ENCODE measurements around the gene SSU72.

SSU72 gene

DNA sequence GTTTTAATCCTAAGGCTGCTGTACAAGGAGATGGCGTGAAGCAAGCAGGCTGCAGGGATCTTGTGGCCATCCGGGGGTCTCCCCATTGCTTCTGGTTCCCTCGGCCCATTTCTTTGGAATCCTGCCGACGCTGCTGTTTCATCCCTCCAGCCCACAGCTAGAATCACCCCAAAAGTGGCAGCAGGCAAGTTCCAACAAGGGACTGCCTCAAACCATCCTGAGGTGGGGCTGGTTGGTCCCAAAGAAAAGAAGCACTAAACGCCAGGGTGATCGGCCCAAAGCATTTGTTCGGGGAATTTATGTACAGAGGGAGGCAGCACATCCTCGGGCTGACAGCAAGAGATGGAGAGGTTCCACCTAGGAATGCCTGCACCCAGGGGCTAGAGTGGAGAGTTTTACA, 36.1 kb upstream of the SSU72 start:
- DNase-seq (ENCODE audit: low spot score): no peak

DNA sequence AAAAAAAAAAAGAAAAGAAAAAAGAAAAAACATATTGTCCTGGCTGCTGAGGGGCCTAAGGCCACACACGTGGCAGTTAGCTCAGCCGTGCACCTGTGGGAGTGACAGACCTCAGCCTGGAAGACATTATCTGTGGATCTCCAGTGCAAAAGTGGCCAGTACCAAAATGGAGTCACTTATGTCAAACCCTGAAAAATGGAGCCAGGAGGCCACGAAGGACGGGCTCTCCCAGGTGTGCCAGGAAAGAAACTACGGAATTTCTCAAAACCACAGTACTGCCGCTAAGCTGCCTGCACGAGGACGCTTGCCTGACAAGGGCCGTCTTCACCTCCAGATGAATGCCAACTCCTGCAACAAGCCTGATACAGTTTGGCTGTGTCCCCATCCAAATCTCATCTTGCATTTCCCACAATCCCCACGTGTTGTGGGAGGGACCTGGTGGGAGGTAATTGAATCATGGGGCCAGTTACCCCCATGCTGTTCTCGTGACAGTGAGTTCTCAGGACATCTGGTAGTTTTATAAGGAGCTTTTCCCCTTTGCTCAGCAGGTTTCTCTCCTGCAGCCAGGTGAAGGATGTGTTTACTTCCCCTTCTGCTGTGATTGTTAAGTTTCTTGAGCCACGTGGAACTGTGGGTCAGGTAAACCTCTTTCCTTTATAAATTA, 35.3 kb upstream of the SSU72 start:
- DNase-seq (ENCODE audit: low spot score): no peak

DNA sequence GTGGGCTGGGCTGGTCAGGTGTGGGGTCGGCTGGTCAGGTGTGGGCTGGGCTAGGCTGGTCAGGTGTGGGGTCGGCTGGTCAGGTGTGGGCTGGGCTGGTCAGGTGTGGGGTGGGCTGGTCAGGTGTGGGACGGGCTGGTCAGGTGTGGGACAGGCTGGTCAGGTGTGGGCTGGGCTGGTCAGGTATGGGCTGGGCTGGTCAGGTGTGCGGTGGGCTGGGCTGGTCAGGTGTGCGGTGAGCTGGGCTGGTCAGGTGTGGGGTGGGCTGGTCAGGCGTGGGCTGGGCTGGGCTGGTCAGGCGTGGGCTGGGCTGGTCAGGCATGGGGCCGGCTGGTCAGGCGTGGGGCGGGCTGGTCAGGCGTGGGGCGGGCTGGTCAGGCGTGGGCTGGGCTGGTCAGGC, 31.6 kb upstream of the SSU72 start:
- DNase-seq (ENCODE audit: low spot score): no peak

DNA sequence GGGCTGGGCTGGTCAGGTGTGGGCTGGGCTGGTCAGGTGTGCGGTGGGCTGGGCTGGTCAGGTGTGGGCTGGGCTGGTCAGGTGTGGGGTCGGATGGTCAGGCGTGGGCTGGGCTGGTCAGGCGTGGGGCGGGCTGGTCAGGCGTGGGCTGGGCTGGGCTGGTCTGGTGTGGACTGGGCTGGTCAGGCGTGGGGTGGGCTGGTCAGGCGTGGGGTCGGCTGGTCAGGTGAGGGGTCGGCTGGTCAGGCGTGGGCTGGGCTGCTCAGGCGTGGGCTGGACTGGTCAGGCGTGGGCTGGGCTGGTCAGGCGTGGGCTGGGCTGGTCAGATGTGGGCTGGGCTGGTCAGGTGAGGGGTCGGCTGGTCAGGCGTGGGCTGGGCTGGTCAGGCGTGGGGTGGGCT, 31.1 kb upstream of the SSU72 start:
- no peak for DNase-seq (ENCODE audit: low spot score)

DNA sequence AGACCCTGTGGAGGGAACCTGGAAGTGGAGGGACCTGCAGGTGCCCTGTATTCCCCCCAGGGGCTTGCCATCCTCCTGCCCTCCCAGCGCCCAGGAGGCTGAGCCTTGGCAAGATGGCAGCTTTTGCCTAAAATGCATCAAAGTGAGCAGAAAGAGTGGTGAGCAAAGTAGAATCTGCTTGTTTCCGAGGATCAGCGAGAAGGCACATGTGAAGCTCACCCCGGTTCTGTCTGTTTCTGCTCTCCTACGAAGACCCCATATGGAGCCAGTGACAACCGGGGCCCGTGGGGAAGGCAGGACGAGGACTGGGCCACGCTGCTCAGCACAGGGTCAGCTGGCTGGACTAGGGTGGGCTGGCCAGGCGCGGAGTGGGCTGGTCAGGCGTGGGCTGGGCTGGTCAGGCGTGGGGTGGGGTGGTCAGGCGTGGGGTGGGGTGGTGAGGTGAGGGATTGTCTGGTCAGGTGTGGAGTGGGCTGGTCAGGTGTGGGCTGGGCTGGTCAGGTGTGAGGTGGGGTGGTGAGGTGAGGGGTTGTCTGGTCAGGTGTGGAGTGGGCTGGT, 30.4 kb upstream of the SSU72 start:
- peak; percentile 55 for DNase-seq (ENCODE audit: low spot score)

DNA sequence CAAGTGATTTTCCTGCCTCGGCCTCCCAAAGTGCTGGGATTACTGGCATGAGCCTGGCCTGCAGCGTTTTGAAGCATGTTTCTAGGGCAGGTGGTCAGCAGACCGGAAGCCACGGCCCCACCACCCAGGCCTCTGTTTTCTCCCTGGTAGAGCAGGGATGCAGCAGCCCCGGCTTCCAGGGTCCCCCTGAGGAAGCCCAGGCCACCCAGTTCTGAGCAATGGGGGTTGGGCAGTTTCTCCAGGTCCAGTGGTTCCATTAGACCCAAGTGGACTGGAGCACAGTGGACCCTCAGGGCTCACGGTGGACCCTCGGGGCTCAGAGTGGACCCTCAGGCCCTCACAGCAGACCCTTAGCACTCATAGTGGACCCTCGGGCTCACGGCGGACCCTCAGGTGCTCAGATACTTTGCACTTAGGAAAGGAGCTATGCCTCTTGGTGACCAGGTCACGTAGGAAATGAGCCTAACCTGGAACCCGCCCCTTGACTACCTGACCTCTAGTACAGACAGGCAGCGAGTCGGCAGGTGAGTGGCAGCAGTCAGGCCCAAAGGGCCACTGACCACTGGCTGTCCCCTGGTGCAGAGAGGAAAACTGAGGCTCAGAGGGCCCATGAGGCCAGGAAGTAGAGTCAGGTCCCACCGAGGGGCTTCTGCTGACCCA, 29.8 kb upstream of the SSU72 start:
- DNase-seq (ENCODE audit: low spot score): no peak

DNA sequence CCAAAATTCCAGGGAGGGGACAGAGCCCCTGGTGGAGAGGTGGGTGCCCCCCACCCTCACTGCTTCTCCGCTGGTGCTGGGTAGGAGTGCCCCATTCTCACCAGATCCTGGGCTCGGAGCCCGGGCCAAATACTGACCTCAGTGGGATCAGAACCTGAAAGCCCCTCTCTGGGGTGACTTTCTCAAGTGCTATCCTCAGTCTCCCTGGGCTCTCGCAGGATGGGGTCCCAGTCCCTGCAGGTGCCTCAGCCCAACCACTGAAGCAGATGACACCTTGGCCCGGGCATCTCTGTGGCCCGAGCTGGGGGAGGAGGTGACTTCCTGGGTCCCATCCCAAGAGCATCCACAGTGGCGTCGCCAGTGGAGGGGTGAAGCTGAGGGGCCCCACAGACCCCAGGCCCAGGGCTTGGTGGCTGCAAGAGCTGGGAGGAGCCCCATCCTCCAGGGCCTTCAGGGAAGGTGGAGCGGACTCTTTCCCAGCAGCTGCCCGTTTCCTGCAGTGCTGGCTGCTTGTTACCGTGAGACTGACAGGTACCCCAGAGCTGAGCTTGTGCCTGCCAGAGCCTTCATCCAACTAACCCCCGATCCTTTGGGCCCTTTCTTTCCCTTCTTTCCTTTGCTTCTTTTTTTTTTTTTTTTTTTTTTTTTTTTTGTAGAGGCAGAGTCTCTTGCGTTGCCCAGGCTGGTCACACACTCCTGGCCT, 29.2 kb upstream of the SSU72 start:
- DNase-seq (ENCODE audit: low spot score): peak; percentile 16

DNA sequence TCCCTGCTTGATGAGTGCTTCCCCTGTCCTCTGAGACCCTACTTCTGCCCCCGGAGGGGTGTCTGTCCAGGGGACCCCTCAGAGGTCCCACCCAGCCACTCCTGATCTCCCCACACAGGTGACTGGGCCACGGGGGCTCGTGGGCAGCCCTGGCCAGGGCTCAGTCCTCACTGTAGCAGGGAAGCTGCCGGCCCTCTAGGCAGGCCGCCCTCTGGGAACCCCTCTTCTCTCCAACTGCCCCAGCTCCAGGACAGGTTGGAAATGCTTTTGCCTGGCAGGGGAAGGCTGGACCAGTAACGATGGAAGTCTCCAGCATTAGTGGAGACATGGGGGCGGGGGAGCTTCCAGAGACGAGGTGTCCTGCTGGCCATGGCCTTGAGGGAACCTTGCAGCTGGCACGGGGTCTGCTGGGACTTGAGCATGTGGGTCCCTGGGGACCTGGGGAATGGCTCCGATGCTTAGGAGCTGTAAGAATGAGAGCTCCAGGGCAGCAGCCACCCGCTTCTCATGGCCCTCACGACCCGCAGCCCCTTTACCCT, 28.4 kb upstream of the SSU72 start:
- peak; percentile 19 for DNase-seq (ENCODE audit: low spot score)

DNA sequence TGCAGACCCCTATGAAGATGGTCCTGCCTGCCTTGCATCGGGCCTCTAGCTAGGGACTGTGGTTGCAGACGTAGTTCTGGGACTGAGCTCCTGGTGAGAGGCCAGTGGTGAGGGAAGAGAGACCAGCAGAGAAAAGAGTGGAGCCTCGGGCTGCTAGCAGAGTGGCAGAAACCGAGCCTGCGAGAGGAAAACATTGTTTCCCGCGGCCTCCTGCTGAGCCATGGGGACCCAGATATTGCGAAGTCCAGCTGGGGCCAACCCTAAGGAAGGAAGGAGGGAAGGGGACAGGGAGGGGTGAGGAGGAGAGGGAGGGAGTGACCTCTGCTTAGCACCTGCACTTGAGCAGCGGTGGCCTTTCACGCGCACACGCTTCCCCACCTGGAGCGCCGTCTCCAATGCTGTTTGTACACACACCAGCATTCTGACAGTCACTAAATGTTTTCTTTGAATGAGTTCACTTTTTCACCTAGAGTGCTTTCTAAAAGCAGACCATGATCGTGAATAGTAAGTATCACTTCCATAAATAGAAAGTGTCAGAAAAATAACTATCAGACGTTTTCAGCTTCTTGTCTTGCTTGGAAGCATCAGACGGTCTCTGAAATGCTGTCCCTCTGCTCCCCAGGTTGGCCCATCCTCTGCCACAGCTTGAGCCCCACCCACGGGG, 27.8 kb upstream of the SSU72 start:
- DNase-seq (ENCODE audit: low spot score): peak; percentile 58

DNA sequence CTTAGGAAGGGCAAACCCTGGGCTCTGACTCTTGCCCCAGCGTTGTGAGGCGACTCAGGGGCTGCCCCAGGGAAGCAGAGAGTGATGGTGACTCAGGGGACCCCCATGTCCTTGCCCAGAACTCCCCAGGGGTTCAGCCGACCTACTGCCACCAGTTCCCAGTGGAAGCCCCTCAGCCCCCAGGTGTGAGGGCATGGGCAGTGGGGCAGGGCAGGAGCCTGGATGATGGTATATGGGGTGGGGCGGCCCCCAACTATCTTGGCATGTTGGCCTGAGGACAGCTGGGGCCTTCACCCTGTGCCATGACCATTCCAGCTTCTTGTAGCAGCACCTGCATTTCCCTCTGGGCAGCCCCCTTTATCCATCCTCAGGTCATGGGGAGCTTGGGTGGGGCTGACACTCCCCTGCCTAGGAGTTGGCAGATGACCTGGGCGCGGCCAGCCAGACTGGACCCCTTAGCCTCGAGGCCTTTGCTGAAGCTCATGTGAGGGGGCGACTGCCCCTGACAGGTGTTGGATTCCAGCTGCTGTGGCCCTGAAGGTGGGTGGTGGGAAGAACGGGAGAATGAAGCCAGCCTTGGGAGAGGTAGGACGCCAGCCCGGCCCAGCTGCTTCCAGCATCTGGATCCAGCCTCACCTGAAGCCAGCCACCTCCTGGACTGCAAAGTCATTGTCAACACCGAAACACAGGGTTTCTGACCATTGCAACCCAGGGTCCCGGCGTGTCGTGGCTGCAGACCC, 27.1 kb upstream of the SSU72 start:
- no peak for DNase-seq (ENCODE audit: low spot score)

DNA sequence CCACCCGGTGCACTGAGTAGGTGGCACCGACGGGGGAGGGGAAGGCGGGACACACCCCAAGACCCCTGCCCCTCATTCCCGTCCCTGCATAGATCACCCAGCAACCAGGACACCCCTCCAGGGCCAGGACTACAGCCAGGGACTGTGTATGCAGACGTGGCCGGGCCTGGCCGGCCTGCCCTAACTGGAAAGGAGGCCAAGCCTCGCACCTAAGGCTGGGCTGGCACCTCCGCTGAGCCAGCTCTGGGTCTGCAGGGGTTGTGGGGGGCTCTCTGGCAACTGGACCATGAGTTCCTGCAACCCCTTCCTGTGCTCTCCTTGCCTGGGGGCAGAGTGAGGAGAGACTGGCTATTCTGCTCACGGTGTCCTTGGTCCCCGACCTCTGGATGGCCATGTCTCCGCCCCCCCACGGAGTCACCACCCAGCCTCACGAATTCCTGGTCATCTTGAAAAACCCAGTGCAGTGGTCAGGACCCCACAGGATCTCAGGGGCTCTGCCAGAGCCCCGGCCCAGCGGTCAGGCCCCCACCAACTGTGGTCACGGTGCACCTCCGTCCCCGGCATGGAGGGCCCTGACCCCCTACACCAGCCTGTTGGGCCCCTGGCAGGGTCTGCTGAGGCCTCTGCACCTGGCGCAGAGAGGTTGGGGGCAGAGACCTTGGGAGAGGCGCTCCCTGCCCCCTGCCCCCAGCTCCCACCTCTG, 26.3 kb upstream of the SSU72 start:
- peak; percentile 7 for DNase-seq (ENCODE audit: low spot score)

DNA sequence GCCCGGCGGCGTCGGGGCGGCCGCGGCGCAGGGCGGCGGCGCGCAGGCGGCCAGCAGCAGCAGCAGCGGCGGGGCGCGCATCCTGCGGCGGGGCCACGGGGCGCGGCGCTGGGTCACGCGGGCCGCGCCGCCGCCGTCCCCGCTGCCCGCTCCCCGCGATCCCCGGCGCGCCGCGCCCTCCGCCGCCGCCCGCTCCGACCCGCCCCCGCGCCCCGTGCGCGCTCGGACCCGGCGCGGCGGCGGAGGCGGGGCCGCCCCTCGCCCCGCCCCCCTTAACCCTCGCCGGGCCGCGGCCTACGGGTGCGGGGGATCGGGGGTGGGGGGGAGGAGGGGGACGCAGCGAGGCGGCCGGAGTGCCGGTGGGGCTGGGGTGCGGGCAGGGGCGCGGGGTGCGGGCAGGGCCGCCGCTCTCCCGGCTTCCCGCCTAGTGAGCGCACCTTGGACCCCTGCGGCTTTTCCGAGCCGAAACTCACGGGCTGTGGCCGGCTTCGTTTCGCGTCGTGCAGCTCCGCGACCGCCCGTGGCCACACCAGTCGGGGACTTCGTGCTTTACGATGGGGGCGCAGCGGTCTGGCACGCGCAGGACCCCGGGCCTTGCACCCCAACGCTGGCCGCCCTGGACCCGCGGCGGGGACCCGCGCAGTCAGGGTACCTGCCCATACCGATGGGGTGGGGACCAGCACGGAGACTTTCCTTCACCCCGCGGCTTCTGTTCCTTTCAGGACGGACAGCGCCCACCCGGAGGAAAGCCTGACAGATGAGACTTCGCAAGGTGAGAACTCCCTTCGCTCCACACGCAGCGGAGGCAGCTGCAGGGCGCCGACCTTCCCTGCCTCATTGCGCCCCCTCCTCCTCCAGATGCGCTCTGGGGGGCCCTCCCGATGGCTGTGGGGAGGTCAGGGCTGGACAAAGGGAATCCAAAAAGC, 25.5 kb upstream of the SSU72 start, which contains the start of gene FNDC10:
TSS of gene FNDC10 (minus strand) at position 201 of the 926 bp plus-strand sequence. CDS start at position 81, 120 bp downstream.
- DNase-seq (ENCODE audit: low spot score): no peak

DNA sequence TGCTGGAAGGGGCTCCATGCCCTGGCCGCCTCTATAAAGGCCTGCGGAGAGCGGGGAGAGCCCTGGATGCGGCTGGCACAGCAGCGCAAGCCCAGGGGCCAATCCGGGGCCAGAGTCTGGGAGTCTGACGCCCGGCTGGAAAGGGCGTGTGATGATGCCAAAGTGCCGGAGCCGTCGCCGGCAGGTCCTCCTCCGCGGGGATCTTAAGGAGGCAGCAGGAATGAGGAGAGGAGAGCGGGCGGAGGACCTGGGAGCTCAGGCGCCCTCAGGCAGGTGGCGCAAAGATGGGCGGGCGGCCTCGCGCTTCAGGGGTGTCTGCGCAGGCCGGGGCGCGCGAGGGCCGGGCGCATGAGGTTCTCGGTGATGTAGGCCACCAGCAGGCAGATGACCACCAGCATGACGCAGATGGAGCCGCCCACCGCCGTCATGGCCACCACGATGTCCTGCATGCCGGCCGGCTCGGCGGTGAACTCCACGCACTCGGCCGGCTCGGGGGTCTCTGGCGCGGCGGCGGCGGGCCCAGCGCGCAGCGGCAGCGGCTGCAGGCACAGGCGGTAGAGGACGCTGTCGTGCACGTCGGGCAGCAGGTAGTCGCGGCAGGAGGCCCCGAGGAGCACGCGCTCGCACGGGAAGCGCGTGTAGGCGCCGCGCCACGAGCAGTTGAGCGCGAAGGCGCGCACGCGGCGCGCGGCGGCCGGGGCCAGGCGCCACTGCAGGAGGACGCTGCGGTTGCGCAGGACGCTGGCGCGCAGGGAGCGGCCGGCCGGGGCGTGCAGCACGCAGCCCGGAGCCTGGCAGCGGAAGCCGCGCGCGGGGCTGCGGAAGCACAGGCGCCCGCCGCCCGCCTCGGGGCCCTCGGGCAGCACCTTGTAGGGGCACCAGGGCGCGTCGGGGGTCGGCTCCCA, 24.6 kb upstream of the SSU72 start:
- no peak for DNase-seq (ENCODE audit: low spot score)

DNA sequence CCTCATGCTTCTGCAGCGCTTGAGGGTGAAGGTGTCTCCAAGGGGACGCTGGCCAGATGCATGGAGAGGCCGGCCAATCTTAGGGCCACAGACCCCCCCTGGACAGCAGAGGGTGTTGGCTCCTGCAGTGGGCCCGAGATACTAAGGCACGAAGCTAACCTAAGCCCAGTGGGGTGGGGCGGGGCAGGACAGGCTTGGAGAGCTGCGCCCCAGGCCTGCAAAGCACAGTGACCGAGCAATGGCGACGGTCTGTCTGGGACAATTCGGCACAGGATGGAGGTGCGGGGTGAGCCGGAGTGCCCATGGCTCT, 24.0 kb upstream of the SSU72 start:
- no peak for DNase-seq (ENCODE audit: low spot score)

DNA sequence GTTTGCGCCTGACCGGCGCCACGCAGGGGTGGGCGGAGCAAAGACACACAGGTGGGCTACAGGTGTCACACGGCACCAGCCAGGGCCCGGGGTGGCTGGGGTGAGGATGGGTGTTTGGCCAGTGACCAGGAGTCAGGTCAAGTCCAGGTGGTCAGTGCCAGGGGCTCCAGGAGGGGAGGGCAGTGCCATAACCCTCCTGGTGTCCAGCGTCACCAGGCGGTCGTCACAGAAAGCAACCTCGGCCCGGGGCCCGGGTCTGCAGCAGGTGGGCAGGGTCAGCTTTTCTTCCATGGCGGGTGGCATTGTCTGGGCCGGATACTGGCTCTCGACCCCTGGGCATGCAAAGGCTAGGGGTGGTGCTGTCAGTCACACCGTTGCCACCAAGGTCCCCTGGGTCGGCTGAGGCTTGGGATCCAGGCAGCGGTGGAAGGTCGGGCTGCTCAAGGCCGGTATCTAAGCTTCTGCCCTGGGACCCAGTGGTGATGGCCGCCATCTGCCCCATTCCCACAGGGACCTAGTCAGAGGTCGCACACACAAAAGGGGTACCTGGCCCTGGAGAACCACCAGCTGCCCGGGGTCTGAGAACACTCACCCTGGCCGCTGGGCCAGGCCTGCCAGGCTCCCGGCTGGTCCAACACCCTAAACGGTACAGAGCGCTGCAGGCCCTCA, 23.5 kb upstream of the SSU72 start:
- DNase-seq (ENCODE audit: low spot score): no peak

DNA sequence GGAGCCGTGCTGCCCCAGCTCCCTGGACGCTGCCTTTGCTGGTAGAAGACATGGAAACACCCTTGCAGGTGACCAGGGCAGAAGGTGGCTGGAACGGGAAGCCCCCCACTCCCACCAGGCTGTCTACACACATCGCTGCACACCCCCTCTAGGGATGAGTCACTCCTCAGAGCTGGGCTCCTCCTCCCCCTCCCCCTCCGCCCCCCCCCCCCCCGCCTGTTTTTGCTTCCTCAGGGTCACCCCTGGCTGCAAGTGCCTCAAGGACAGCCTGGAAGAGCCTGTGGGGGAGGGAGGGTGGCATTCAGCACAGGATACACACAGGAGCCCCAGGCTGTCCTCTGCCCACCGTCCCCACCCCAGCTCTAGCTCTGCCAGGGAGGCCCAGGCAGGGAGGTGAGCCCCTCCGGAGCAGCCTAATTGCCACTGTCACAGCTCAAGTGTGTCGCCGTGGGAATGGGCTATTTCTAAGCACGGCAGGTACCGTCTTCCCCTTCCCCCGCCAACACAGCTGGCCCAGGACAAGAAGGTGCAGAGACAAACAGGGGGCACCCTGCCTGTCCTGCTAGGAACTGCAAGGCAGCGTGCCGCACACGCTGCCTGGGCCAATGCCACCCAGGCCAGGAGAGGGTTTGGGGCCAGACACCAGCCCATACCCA, 22.7 kb upstream of the SSU72 start:
- DNase-seq (ENCODE audit: low spot score): peak; percentile 80

DNA sequence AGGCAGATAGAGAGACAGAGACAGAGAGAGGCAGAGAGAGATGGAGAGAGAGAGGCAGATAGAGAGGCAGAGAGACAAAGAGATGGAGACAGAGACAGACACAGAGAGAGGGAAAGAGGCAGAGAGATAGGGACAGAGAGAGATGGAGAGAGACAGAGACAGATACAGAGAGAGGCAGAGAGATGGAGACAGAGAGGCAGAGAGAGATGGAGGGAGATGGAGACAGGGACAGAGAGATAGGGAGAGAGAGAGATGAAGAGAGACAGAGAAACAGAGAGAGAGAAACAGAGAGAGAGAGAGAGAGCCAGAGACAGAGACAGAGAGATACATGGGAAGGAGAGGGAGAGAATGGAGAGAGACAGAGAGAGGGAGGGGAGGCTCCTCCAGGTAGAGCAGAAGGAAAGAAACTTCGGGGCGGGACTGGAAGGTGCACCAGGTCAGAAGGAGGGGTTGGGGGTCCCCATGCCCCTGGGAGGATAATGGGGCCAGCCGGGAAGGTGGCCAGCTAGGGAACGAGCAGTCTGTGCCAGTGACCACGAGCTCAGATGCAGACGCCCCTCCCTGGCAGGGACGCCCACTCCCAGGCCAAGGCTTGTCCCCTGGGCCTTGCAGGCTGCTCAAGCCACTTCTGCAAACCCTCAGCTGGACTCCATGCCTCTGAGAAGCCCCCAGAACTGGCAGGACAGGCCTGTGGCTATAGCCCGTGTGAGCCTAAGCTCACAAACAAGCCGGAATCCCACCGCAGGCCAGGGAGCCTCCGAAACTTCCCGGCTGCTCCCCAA, 22.0 kb upstream of the SSU72 start:
- peak; percentile 24 for DNase-seq (ENCODE audit: low spot score)
